DOHH2 (cell line): ENCODE results near the gene NRXN3.

Experiments used
- EZH2phosphoT487 ChIP-seq: fragments of 200-600 bp; sonication (generic); IDR thresholded peaks from 2 replicates; pipeline ENCODE4 v1.6.1; 2017; ENCODE audit warnings: borderline replicate concordance, mild to moderate bottlenecking, antibody characterized with exemption, low read length, moderate library complexity, mixed read lengths
- TF ChIP-seq, protein P1 (sequence below): fragments of 200-600 bp; sonication (generic); IDR thresholded peaks from one replicate; pipeline ENCODE4 v1.5.1; 2014; ENCODE audit warnings: antibody characterized with exemption, mild to moderate bottlenecking, low read depth, low read length; ENCODE audit not compliant: poor library complexity, severe bottlenecking

DNA sequence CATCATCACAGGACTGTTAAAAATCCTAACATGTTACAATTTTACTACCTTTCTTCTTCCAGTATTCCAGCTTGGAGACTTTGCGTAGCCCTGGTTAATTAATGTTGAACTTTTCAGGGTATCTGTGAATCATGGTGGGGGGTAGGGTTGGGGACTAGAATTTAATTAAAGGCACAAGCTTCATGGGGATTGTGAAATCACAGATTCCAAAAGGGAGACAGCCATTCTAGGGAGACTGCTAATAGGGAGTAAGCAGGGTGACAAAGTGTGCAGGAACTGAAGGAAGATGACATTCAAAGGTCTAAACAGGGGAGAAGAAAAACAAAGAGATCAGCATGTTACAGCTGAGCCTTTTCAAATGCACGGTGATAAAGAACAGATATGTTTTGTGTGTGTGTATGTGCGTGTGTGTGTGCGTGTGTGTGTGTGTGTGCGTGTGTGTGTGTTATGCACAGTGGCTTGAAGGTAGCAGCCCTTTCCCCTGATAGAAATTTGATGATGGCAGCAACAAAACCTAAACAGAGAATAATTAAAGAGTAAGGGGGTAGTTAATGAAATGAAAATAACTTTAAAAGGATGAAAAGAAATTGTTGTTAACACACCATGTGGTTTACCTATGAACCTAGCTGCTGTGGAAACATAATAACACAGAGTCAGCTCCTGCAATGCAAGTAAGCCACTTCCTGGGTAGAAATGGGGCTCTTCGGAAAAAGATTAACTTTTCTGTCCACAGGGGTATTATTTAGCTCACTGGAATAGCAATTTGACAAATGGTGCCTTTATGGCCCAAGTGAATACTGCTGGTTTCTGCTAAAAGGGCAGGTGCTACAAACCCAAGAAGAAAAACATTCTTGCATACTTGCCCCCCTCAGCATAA is 1459.5 kb downstream of the NRXN3 start:
- TF ChIP-seq, protein P1, sequence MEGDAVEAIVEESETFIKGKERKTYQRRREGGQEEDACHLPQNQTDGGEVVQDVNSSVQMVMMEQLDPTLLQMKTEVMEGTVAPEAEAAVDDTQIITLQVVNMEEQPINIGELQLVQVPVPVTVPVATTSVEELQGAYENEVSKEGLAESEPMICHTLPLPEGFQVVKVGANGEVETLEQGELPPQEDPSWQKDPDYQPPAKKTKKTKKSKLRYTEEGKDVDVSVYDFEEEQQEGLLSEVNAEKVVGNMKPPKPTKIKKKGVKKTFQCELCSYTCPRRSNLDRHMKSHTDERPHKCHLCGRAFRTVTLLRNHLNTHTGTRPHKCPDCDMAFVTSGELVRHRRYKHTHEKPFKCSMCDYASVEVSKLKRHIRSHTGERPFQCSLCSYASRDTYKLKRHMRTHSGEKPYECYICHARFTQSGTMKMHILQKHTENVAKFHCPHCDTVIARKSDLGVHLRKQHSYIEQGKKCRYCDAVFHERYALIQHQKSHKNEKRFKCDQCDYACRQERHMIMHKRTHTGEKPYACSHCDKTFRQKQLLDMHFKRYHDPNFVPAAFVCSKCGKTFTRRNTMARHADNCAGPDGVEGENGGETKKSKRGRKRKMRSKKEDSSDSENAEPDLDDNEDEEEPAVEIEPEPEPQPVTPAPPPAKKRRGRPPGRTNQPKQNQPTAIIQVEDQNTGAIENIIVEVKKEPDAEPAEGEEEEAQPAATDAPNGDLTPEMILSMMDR: no peak
- no peak for TF ChIP-seq EZH2phosphoT487
